HepG2 (cell line): ENCODE results near the gene CAMTA1. TPM values are rescaled to one million over a fixed set of nuclear protein-coding genes. Genes with fewer than 3 reads are reported as not detected.

Experiments used
- CBX2 ChIP-seq, 2 experiments: fragments of 200-600 bp in 1 of 2; sonication (generic); formaldehyde crosslinking in 1 of 2; IDR thresholded peaks; 2 replicates each; pipeline versions ENCODE4 v1.7.0 to v1.8.1; 2018 to 2022; ENCODE audit warnings: low read depth in 2 of 2, low read length in 1 of 2, mild to moderate bottlenecking in 1 of 2, missing genetic modification reagents in 1 of 2
- EEA1 ChIP-seq: sonication (generic); formaldehyde crosslinking; IDR thresholded peaks from 2 replicates; pipeline ENCODE4 v1.5.1; 2020; ENCODE audit warnings: mild to moderate bottlenecking, missing genetic modification reagents, borderline replicate concordance
- NR3C1 ChIP-seq: sonication (generic); formaldehyde crosslinking; IDR thresholded peaks from 2 replicates; pipeline ENCODE4 v1.4.0; 2020; ENCODE audit warnings: missing genetic modification reagents
- SIX4 ChIP-seq: sonication (generic); formaldehyde crosslinking; IDR thresholded peaks from 2 replicates; pipeline ENCODE4 v1.4.0; 2020; ENCODE audit warnings: missing genetic modification reagents
- SMC3 ChIP-seq: IDR thresholded peaks from 2 replicates; pipeline ENCODE4 v1.6.1; 2011; ENCODE audit warnings: low read length, improper control_type of control experiment
- TBX3 ChIP-seq: fragments of 450-650 bp; IDR thresholded peaks from 2 replicates; pipeline ENCODE4 v1.6.1; 2017; ENCODE audit warnings: antibody characterized with exemption, mild to moderate bottlenecking, inconsistent platforms, borderline replicate concordance
- THYN1 ChIP-seq: sonication (generic); formaldehyde crosslinking; IDR thresholded peaks from 2 replicates; pipeline ENCODE4 v1.8.1; 2023; ENCODE audit warnings: low read depth, mild to moderate bottlenecking, moderate library complexity, missing genetic modification reagents, borderline replicate concordance
- TRAFD1 ChIP-seq: sonication (generic); formaldehyde crosslinking; IDR thresholded peaks from 2 replicates; pipeline ENCODE4 v1.5.1; 2020; ENCODE audit warnings: missing genetic modification reagents, mild to moderate bottlenecking, borderline replicate concordance
- ZNF143 ChIP-seq: sonication (generic); formaldehyde crosslinking; IDR thresholded peaks from 2 replicates; pipeline ENCODE4 v1.4.0; 2020; ENCODE audit warnings: missing genetic modification reagents
- ZNF549 ChIP-seq: sonication (generic); formaldehyde crosslinking; IDR thresholded peaks from 2 replicates; pipeline ENCODE4 v1.5.0; 2020; ENCODE audit warnings: missing genetic modification reagents
- ZSCAN31 ChIP-seq: sonication (generic); formaldehyde crosslinking; IDR thresholded peaks from 2 replicates; pipeline ENCODE4 v1.5.0; 2020; ENCODE audit warnings: low read depth, mild to moderate bottlenecking, missing genetic modification reagents
- polyA plus RNA-seq, 8 experiments: library from polyadenylated mRNA; depleted of rRNA in 3 of 8; stranded (reverse) in 7 of 8; unstranded in 1 of 8; fragments of >200 nt; fragmentation: Illumina TruSeq in 4 of 8; extraction: Trizol in 4 of 8; gene quantifications; 2 replicates each; pipeline versions ENCODE4 v1.2.1 to v1.2.3, GENCODE V29; 2011 to 2016; ENCODE audit warnings: low read depth in 4 of 8, missing spikeins in 1 of 8, mixed read lengths in 1 of 8; ENCODE audit not compliant: insufficient read depth in 1 of 8
- total RNA-seq, 5 experiments: library from RNA; depleted of rRNA; stranded (reverse); fragments of >200 nt; fragmentation: Illumina TruSeq; extraction: Trizol; gene quantifications; 2 replicates each; pipeline ENCODE4 v1.2.3, GENCODE V29; 2016; ENCODE audit warnings: low read depth in 1 of 5
- TF ChIP-seq, protein P1 (sequence below): sonication (generic); formaldehyde crosslinking; IDR thresholded peaks from 2 replicates; pipeline ENCODE4 v1.9.0; 2021; ENCODE audit warnings: missing genetic modification reagents, mild to moderate bottlenecking, borderline replicate concordance

Gene CAMTA1
- total and polyA plus RNA-seq, 2 of the 13 experiments (the other 11 are each of a cell fraction or from before 2014, with no cell fraction given) = 25.0 to 36.4 TPM

DNA sequence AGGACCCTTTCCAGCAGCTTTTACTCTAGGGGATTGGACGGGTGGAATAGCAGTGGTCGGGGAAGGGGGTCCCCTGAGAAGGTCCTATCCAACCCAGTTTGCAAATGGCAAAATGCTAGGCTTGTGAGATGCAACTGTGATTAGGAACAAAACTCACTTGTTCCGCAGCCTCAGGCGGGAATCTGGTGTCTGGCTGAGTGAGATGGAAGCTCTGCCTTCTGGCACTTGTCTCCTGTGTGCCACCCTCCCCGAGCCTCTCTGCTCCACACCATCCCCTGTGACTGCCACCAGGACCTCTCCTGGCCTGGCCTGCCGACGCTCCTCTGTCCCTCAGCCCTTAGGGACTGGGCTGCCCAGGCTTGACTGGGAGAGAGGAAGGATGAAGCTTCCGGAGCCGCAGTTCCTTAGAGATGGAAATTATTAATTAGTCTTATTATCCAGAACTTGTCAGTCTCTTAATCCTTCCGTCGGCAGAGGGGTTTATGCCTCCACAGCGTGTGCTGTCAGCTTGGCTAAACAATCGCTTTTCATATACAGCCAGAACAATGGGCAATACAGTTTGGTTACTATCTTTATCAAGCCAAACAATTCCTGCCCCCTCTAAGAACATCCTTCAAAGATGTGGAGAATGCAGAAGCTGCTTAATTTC lies 693.0 kb downstream of the CAMTA1 start (continued):
- TF ChIP-seq, protein P1, sequence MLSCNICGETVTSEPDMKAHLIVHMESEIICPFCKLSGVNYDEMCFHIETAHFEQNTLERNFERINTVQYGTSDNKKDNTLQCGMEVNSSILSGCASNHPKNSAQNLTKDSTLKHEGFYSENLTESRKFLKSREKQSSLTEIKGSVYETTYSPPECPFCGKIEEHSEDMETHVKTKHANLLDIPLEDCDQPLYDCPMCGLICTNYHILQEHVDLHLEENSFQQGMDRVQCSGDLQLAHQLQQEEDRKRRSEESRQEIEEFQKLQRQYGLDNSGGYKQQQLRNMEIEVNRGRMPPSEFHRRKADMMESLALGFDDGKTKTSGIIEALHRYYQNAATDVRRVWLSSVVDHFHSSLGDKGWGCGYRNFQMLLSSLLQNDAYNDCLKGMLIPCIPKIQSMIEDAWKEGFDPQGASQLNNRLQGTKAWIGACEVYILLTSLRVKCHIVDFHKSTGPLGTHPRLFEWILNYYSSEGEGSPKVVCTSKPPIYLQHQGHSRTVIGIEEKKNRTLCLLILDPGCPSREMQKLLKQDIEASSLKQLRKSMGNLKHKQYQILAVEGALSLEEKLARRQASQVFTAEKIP (CRISPR knock-in tag) = no peak
- TF ChIP-seq SMC3 (no peak), NR3C1 (CRISPR knock-in tag) (no peak), TRAFD1 (CRISPR knock-in tag) (no peak), ZNF143 (CRISPR knock-in tag) (no peak), THYN1 (CRISPR knock-in tag) (no peak), ZNF549 (no peak), CBX2 (IDR thresholded peaks at IDR 0.05; ENCODE audit: low read depth, low read length) (no peak), CBX2 (CRISPR knock-in tag; IDR thresholded peaks at IDR 0.05; ENCODE audit: low read depth) (no peak), SIX4 (no peak), EEA1 (CRISPR knock-in tag) (no peak), TBX3 (no peak), ZSCAN31 (CRISPR knock-in tag) (no peak)
